Tibial nerve (tissue), 3 donors: ENCODE results near the gene NECTIN1.

ENCODE experiments used
- CTCF ChIP-seq, 5 experiments: fragments of 200-600 bp in 3 of 5; fragments of 450-650 bp in 2 of 5; sonication (generic) in 3 of 5; IDR thresholded peaks; one replicate each; pipeline ENCODE4 v1.5.1; 2016 to 2019; ENCODE audit warnings: antibody characterized with exemption in 5 of 5, mild to moderate bottlenecking in 3 of 5, moderate library complexity in 2 of 5
- POLR2A ChIP-seq, 2 donors: fragments of 450-650 bp; IDR thresholded peaks; one replicate each; pipeline ENCODE4 v1.6.1; 2017; ENCODE audit warnings: antibody characterized with exemption in 2 of 2, mild to moderate bottlenecking in 2 of 2, moderate library complexity in 2 of 2

- TF ChIP-seq CTCF (IDR thresholded peaks at IDR 0.05) (no peak), POLR2A (IDR thresholded peaks at IDR 0.05) (no peak)
Observed at GRCh38 chr11:119709171-119709570, 19.8 kb downstream of the NECTIN1 start.
